T-helper 2 cell (primary cell): Measurements from ENCODE around the gene KLRC2.
A peak's percentile ranks its signal among the peaks of the same experiment; 100 is the strongest.
"Not testable (repeated sequence)": the region's sequence is repeated elsewhere in the genome, so short reads cannot be mapped to it uniquely, and the experiment has no call there.

ENCODE experiments used
- DNase-seq, 5 experiments: peaks; one replicate each; pipeline versions ENCODE4 v3.0.0 to v3.0.0-alpha.2; 2012 to 2022
- total RNA-seq, 2 donors: gene quantifications; one replicate each; lab custom pipeline; 2026; lab: John Stamatoyannopoulos, UW

KLRC2 gene
- total RNA-seq: 0 reads per million in 2 donors

GRCh38 chr12:10435816-10436215 is at the start of gene KLRC2:
Gene KLRC2 (minus strand): TSS chr12:10436010. CDS start chr12:10435986, 24 bp downstream.
- not testable (repeated sequence) for DNase-seq

- peak in 1 of 5 experiments; percentile 51 for DNase-seq
Measured at GRCh38 chr12:10481901-10482300, 46.1 kb upstream of the KLRC2 start.

- DNase-seq: not testable (repeated sequence)
Measured at GRCh38 chr12:10472808-10473207, 37.0 kb upstream of the KLRC2 start.

GRCh38 chr12:10469701-10470100 is 33.9 kb upstream of the KLRC2 start:
- DNase-seq: no peak

GRCh38 chr12:10466311-10466710 is 30.5 kb upstream of the KLRC2 start:
- no peak for DNase-seq

- DNase-seq: no peak
Measured at GRCh38 chr12:10457760-10458159, 21.9 kb upstream of the KLRC2 start.

GRCh38 chr12:10456856-10457255 is 21.0 kb upstream of the KLRC2 start:
- no peak for DNase-seq

GRCh38 chr12:10455766-10456165 is 20.0 kb upstream of the KLRC2 start:
- no peak for DNase-seq

- DNase-seq: no peak
Measured at GRCh38 chr12:10454531-10454930, 18.7 kb upstream of the KLRC2 start.

GRCh38 chr12:10453156-10453555 is 17.3 kb upstream of the KLRC2 start, which contains the start of gene KLRC1:
Gene KLRC1 (minus strand): TSS chr12:10453377. CDS start chr12:10451156, 2,221 bp downstream.
- peak in 1 of 5 experiments; percentile 10 for DNase-seq

GRCh38 chr12:10448236-10448635 is 12.4 kb upstream of the KLRC2 start:
- no peak for DNase-seq

- DNase-seq: not testable (repeated sequence)
Measured at GRCh38 chr12:10446052-10446451, 10.2 kb upstream of the KLRC2 start.

- not testable (repeated sequence) for DNase-seq
Measured at GRCh38 chr12:10441144-10441543, 5.3 kb upstream of the KLRC2 start.

- DNase-seq: not testable (repeated sequence)
Measured at GRCh38 chr12:10439608-10440274, 3.9 kb upstream of the KLRC2 start.

GRCh38 chr12:10437601-10438000 is 1.8 kb upstream of the KLRC2 start:
- DNase-seq: not testable (repeated sequence)

- not testable (repeated sequence) for DNase-seq
Measured at GRCh38 chr12:10430623-10431022, 5.2 kb downstream of the KLRC2 start.

- DNase-seq: not testable (repeated sequence)
Measured at GRCh38 chr12:10425938-10426337, 9.9 kb downstream of the KLRC2 start.

GRCh38 chr12:10424260-10424899 is 11.4 kb downstream of the KLRC2 start:
- not testable (repeated sequence) for DNase-seq

- not testable (repeated sequence) for DNase-seq
Measured at GRCh38 chr12:10422159-10422558, 13.7 kb downstream of the KLRC2 start.

GRCh38 chr12:10420334-10420733 is 15.5 kb downstream of the KLRC2 start, which contains the start of gene KLRC3:
Gene KLRC3 (minus strand): TSS chr12:10420595. CDS start chr12:10420550, 45 bp downstream.
- DNase-seq: not testable (repeated sequence)

GRCh38 chr12:10409392-10409791 is 26.4 kb downstream of the KLRC2 start, which contains the start of gene KLRC4:
Gene KLRC4 (minus strand): TSS chr12:10409757. CDS start chr12:10409575, 182 bp downstream.
- DNase-seq: no peak

GRCh38 chr12:10408842-10409241 is 27.0 kb downstream of the KLRC2 start:
- no peak for DNase-seq

- DNase-seq: no peak
Measured at GRCh38 chr12:10406725-10407124, 29.1 kb downstream of the KLRC2 start.

- no peak for DNase-seq
Measured at GRCh38 chr12:10405294-10405693, 30.5 kb downstream of the KLRC2 start.
